Neural cell (in vitro differentiated cells): Measurements from ENCODE around the gene TPST1.
"Not testable (repeated sequence)": the region's sequence is repeated elsewhere in the genome, so short reads cannot be mapped to it uniquely, and the experiment has no call there.

Experiments
- EP300 ChIP-seq: fragments of 450-650 bp; conservative IDR thresholded peaks from 2 replicates; pipeline ENCODE4 v1.6.1; 2014; ENCODE audit warnings: antibody characterized with exemption, mild to moderate bottlenecking, moderate library complexity; ENCODE audit not compliant: poor library complexity, severe bottlenecking
- POLR2AphosphoS5 ChIP-seq: IDR thresholded peaks from 2 replicates; pipeline ENCODE4 v1.6.1; 2012
- TAF1 ChIP-seq: IDR thresholded peaks from 2 replicates; pipeline ENCODE4 v1.6.1; 2012; ENCODE audit warnings: low read depth
- TF ChIP-seq, protein P1 (sequence below): fragments of 450-650 bp; IDR thresholded peaks from 2 replicates; pipeline ENCODE4 v1.5.1; 2014; ENCODE audit warnings: antibody characterized with exemption, mild to moderate bottlenecking, moderate library complexity; ENCODE audit not compliant: poor library complexity, severe bottlenecking

DNA sequence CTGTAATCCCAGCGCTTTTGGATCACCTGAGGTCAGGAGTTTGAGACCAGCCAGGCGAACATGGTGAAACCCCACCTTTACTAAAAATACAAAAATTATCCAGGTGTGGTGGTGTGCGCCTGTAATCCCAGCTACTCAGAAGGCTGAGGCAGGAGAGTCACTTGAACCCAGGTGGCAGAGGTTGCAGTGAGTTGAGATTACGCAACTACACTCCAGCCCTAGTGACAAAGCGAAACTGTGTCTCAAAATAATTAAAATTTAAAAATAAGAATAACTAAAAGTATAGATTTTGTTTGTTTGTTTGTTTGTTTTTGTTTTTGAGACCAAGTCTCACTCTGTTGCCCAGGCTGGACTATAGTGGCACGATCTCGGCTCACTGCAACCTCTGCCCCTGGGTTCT lies 49.1 kb upstream of the TPST1 start:
- TF ChIP-seq, protein P1, sequence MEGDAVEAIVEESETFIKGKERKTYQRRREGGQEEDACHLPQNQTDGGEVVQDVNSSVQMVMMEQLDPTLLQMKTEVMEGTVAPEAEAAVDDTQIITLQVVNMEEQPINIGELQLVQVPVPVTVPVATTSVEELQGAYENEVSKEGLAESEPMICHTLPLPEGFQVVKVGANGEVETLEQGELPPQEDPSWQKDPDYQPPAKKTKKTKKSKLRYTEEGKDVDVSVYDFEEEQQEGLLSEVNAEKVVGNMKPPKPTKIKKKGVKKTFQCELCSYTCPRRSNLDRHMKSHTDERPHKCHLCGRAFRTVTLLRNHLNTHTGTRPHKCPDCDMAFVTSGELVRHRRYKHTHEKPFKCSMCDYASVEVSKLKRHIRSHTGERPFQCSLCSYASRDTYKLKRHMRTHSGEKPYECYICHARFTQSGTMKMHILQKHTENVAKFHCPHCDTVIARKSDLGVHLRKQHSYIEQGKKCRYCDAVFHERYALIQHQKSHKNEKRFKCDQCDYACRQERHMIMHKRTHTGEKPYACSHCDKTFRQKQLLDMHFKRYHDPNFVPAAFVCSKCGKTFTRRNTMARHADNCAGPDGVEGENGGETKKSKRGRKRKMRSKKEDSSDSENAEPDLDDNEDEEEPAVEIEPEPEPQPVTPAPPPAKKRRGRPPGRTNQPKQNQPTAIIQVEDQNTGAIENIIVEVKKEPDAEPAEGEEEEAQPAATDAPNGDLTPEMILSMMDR = not testable (repeated sequence)
- not testable (repeated sequence) for TF ChIP-seq POLR2AphosphoS5, TAF1, EP300
